Mesothelial cell of epicardium (in vitro differentiated cells): Measurements from ENCODE around the gene NSF. TPM values are rescaled to one million over a fixed set of nuclear protein-coding genes. Genes with fewer than 3 reads are reported as not detected.

Experiments used
- DNase-seq, 2 experiments: peaks; one replicate each; pipeline ENCODE4 v3.0.0; 2021; ENCODE audit warnings: low spot score in 2 of 2; ENCODE audit not compliant: unreplicated experiment in 2 of 2
- H3K27ac Mint-ChIP-seq: 2 replicates; pipeline ENCODE4 v1.8.0; 2021; ENCODE audit warnings: mixed read lengths
- H3K27me3 Mint-ChIP-seq: 2 replicates; pipeline ENCODE4 v1.8.0; 2021; ENCODE audit warnings: low read depth, mixed read lengths
- H3K36me3 Mint-ChIP-seq: 2 replicates; pipeline ENCODE4 v1.8.0; 2021; ENCODE audit warnings: mixed read lengths
- H3K4me1 Mint-ChIP-seq: 2 replicates; pipeline ENCODE4 v1.8.0; 2021; ENCODE audit warnings: mixed read lengths
- H3K4me3 Mint-ChIP-seq: 2 replicates; pipeline ENCODE4 v1.8.0; 2021; ENCODE audit warnings: mild to moderate bottlenecking, moderate library complexity, mixed read lengths
- H3K9me3 Mint-ChIP-seq: 2 replicates; pipeline ENCODE4 v1.8.0; 2021; ENCODE audit warnings: mixed read lengths
- total RNA-seq: library from RNA; stranded (reverse); gene quantifications from 3 replicates; pipeline ENCODE4 v1.2.1, GENCODE V29; 2021
- TF ChIP-seq, protein P1 (sequence below): fragments of 200-600 bp; sonication (generic); IDR thresholded peaks from one replicate; pipeline ENCODE4 v1.5.0; 2021; ENCODE audit warnings: antibody characterized with exemption; ENCODE audit not compliant: unreplicated experiment

The NSF gene
- total RNA-seq, 1 donor from 2014 or later: 32.8 TPM

DNA sequence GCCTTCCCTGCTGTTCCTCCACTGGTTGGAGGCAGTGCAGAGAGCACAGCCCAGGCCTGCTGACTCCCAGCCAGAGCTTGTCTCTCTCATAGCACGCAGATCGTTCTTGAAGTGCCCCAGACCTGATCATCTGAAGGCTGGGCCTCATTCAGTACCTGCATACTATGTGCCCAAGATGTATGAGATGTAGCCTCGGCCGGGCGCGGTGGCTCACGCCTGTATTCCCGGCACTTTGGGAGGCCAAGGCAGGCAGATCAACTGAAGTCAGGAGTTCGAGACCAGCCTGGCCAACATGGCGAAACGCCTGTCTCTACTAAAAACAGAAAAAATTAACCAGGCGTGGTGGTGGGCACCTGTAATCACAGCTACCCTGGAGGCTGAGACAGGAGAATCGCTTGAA is 197.0 kb downstream of the NSF start:
- H3K27me3 Mint-ChIP-seq: no peaks in the 10 kb centered on the region
- H3K4me1 Mint-ChIP-seq: peaks cover 69% of the 10 kb centered on the region

DNA sequence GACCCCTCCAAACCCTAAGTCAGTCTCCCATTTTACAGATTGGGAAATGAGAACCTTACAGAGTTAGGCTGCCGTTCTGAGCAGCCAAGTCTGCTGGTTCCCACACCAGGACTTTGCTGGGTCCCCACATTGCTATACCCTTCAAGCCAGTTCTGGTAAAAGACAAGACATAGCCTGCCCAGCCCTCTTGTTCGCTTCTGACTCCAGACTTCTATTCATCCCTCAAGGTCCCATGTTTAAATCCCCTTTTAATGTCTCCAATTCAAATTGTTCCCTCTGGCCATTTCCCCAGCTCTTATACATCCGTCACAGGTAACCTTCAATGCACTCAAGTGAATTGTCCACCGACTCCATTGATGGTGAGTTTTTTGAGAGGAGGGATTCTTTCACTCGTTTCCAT is 197.8 kb downstream of the NSF start:
- no peaks in the 10 kb centered on the region for H3K27me3 Mint-ChIP-seq
- H3K9me3 Mint-ChIP-seq: no peaks in the 10 kb centered on the region
- no peak for DNase-seq
- peaks cover 29% of the 10 kb centered on the region for H3K36me3 Mint-ChIP-seq
- H3K27ac Mint-ChIP-seq: peak overlapping the region; percentile 83
- H3K4me1 Mint-ChIP-seq: peaks cover 62% of the 10 kb centered on the region
- H3K4me3 Mint-ChIP-seq: no peak overlapping the region
- TF ChIP-seq, protein P1, sequence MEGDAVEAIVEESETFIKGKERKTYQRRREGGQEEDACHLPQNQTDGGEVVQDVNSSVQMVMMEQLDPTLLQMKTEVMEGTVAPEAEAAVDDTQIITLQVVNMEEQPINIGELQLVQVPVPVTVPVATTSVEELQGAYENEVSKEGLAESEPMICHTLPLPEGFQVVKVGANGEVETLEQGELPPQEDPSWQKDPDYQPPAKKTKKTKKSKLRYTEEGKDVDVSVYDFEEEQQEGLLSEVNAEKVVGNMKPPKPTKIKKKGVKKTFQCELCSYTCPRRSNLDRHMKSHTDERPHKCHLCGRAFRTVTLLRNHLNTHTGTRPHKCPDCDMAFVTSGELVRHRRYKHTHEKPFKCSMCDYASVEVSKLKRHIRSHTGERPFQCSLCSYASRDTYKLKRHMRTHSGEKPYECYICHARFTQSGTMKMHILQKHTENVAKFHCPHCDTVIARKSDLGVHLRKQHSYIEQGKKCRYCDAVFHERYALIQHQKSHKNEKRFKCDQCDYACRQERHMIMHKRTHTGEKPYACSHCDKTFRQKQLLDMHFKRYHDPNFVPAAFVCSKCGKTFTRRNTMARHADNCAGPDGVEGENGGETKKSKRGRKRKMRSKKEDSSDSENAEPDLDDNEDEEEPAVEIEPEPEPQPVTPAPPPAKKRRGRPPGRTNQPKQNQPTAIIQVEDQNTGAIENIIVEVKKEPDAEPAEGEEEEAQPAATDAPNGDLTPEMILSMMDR: no peak

More for the DNA sequence above, 197.0 kb downstream of the NSF start:
- no peak for DNase-seq
- Mint-ChIP-seq H3K36me3 (peaks cover 28% of the 10 kb centered on the region), H3K9me3 (no peaks in the 10 kb centered on the region), H3K4me3 (no peak overlapping the region), H3K27ac (peak overlapping the region; percentile 97)
- TF ChIP-seq, protein P1: no peak

DNA sequence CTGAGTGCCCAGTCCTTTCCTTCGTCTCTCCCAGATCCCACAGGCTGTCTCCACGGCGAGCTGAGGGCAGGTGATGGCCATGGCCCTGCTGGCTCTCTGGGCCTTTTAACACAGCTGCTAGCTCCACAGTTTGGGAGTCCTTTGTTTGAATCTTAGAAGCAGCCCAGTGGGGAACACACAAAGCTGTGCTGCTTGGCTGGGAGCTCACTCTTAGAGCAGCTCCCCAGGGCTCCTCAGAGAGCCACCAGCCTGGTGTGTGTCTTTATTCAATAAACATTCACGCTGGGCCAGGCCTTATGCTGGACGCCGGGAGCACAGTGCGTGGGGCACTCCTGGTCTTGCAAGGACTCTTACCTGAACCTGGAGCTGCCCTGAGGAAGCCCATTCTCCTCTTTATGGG is 198.3 kb downstream of the NSF start:
- no peak for DNase-seq
- Mint-ChIP-seq H3K27ac (peak overlapping the region; percentile 83), H3K9me3 (no peaks in the 10 kb centered on the region), H3K4me3 (no peak overlapping the region), H3K27me3 (no peaks in the 10 kb centered on the region), H3K4me1 (peaks cover 62% of the 10 kb centered on the region), H3K36me3 (peaks cover 30% of the 10 kb centered on the region)
- TF ChIP-seq, protein P1: no peak

DNA sequence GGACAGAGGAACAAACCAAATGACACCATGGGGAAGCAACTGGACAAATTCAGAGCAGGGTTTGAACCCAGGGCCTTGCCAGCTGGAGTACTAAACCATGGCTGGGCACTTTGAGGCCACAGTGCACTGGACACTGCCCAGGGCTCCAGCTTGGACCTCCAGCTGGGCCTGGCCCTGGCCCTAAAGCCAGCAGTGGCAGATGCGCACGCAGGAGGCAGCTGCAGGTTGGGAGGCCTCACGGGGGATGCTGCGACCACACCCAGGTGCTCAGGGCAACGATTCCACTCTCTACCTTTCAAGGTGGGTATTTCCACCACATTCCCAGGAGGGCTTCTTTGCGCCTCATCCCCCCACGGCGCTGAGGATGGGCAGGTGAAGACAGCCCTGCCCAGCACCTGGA is 199.1 kb downstream of the NSF start:
- Mint-ChIP-seq H3K4me3 (no peak overlapping the region), H3K36me3 (peaks cover 30% of the 10 kb centered on the region), H3K27me3 (no peaks in the 10 kb centered on the region), H3K27ac (no peak overlapping the region), H3K4me1 (peaks cover 61% of the 10 kb centered on the region), H3K9me3 (no peaks in the 10 kb centered on the region)
- DNase-seq: no peak
- TF ChIP-seq, protein P1: no peak

DNA sequence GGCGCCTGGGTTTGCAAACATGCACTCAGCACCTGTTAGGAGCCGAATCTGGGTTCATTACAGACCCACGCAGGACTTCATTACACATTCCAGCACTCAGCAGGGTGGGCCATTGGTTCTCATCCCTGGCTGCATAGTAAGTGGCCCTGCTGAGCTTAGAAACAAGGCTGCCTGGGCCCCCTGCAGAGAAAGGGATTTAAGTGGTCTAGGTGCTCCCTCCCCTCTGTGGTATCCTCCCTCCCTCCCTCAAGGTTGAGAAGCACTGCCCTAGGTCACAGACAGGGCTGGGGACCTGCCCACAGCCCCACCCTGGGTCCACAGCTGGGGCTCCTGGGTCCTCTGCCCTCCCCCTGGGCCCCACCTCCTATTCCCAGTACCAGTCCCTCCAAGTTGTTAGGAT is 199.7 kb downstream of the NSF start:
- H3K27ac Mint-ChIP-seq: peak overlapping the region; percentile 78
- no peak for DNase-seq

More for the DNA sequence above, 199.7 kb downstream of the NSF start:
- no peaks in the 10 kb centered on the region for H3K27me3 Mint-ChIP-seq
- H3K9me3 Mint-ChIP-seq: no peaks in the 10 kb centered on the region
- peaks cover 30% of the 10 kb centered on the region for H3K36me3 Mint-ChIP-seq
- H3K4me3 Mint-ChIP-seq: no peak overlapping the region
- peaks cover 57% of the 10 kb centered on the region for H3K4me1 Mint-ChIP-seq
- TF ChIP-seq, protein P1: no peak
